NCI-H69 (cell line): ENCODE results near the gene CALB2.

ENCODE experiments used
- DNase-seq: peaks from one replicate; lab custom pipeline; 2025; lab: John Stamatoyannopoulos, UW

Gene CALB2

GRCh38 chr16:71426880-71427615 lies 68.5 kb downstream of the CALB2 start:
- DNase-seq, result no peak

DNA sequence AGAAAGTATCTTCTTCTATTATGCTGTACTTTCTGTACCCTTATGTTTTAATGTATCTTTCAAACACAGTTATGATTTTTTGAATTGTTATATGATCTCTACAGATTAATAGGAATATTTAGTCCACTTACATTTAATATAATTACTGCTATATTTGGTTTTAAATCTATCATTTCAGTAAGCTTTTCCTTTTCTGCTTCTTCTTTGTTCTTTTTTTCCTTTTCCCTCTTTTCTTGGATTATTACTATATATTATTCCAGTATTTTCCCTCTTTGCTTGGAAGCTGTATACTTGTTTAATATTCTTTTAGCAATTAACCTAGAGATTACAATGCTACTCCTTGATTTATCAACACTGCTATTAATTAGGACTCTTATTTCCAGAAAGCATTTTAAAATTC lies 69.9 kb downstream of the CALB2 start:
- no peak for DNase-seq

DNA sequence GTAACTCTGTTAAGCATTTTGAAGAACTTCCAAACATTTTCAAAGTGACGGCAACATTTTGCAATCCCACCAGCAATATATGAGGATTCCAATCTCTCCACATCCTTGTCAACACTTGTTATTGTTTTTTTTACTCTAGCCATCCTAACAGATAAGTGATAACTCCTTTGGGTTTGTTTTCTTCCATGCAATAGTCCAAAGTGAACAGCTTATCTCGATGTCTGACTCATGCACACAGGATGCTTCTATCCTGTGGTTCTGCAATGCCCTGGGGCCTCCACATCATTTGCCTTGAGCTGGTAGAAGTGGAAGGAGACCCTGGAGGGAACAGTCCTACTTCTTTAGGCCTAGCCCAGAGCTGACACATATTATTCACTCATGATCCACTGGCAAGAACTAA lies 70.4 kb downstream of the CALB2 start:
- DNase-seq, result no peak

DNA sequence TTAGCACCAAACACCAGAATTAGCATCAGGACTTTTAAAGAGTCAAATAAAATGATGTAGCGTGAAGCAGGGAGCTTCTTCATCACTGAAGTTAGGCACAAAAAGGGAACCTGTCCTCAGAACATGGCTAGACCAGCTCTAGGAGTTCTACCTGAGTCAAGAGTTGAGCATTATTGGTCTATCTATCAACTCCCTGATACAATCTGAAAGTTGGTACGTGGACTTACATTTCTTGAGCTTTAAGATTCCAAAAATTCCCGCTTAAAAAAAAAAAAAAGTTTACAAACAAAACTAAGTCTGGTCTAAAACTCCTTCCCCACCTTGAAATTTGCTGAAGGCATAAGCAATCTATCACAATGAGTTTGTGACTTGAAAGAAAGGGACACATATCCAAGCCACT lies 71.1 kb downstream of the CALB2 start:
- DNase-seq, result no peak

DNA sequence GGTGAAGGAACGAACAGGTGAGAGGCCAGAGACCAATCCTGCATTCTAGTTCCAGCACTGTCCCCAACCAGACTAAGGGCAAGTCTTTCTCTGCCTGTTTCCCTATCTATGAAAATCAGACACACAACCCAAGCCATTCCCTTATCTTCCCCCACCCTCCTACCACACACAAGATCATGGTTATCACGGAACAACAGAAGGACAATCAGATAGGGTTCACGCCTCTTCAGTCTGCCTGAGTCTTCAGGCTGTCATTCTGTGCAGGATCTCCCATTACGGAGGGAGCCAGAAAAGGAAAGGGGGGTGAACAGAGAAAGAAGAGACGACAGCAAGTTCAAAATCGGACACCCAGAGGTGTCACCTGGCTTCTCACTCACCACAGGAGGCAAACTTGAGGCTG lies 72.2 kb downstream of the CALB2 start:
- DNase-seq, result no peak

- no peak for DNase-seq
Measured at GRCh38 chr16:71431176-71431575, 72.7 kb downstream of the CALB2 start.

- DNase-seq, result no peak
Measured at GRCh38 chr16:71431991-71432390, 73.5 kb downstream of the CALB2 start.

DNA sequence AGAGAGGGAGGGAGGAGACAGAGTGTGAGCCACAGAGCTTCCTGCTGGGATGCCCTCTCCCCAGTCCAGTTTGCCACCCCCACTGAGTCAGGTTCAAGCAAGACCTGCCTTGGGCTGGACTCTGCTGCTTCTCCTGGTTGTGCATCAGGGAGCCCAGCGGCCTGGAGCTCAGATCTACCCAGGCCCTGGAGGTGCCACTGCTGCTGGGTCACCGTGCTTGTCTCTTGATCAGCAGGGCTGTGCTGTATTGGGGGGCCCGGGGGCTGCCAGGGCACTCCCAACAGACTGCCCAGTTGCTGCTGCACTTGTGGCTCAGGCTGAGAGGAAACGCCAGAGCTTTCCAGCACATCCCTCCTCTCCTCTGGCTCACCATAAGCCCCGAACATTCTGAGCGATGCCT lies 74.4 kb downstream of the CALB2 start:
- DNase-seq, result no peak

DNA sequence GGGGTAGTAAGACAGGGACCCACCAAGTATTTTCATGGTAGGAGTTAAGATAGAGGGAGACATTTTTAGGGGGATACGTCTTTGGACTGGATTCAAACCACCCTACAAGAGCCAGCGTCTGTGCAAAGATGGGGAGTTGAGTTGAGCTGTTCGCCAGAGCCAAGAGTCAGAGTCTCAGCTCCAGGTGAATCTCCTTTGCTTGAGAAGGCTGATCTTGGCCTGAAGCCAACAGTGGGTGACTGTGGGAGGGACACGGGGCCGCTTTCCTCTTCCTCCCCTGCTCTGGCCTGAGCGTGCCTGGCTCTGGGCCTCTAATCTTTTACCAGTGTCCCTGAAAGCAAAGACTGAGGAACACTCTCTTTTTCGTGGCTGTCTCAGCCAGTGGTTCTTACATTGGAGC lies 78.0 kb downstream of the CALB2 start:
- DNase-seq, result no peak

GRCh38 chr16:71439523-71439922 lies 81.0 kb downstream of the CALB2 start:
- no peak for DNase-seq
